Choroid plexus epithelial cell (primary cell): ENCODE measurements around the gene CEP131.

Experiments used
- DNase-seq: peaks from one replicate; pipeline ENCODE4 v3.0.0-alpha.2; 2010; ENCODE audit warnings: low read depth
- H3K4me3 ChIP-seq: 2 replicates; pipeline ENCODE4 v1.5.1; 2011; ENCODE audit warnings: low read depth, mild to moderate bottlenecking, control low read depth, low read length, moderate library complexity
- CTCF ChIP-seq: conservative IDR thresholded peaks from 2 replicates; pipeline ENCODE4 v1.5.1; 2011; ENCODE audit warnings: low read depth, mild to moderate bottlenecking, control low read depth, inconsistent platforms, low read length, moderate library complexity

The CEP131 gene

GRCh38 chr17:81258292-81258691 lies 35.5 kb upstream of the CEP131 start:
- H3K4me3 ChIP-seq = no peak overlapping the region
- TF ChIP-seq CTCF = no peak
- no peak for DNase-seq

- DNase-seq = no peak
- no peak overlapping the region for H3K4me3 ChIP-seq
- TF ChIP-seq CTCF = no peak
Observed at GRCh38 chr17:81257533-81257932, 34.8 kb upstream of the CEP131 start.

DNA sequence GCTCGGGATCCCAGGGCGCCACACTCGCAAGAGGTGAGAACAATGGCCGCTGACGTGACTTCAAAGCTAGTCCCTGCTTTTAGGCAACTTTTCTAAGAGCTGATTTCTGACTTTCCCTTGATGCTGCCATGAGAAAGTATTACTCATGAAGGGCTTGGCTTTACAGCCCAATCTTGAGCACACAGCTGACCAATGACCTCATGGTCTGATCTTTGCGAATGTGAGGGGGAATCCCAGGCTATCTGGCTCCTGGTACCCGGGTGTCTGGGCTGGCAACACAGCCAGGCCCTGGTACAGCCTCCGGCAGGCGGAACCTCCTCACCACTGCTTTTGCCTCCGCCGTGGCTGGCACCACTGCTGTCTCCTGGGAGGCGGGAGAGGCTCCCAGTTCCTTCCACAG lies 33.9 kb upstream of the CEP131 start:
- H3K4me3 ChIP-seq = no peak overlapping the region
- TF ChIP-seq CTCF = no peak
- peak; percentile 32 for DNase-seq

DNA sequence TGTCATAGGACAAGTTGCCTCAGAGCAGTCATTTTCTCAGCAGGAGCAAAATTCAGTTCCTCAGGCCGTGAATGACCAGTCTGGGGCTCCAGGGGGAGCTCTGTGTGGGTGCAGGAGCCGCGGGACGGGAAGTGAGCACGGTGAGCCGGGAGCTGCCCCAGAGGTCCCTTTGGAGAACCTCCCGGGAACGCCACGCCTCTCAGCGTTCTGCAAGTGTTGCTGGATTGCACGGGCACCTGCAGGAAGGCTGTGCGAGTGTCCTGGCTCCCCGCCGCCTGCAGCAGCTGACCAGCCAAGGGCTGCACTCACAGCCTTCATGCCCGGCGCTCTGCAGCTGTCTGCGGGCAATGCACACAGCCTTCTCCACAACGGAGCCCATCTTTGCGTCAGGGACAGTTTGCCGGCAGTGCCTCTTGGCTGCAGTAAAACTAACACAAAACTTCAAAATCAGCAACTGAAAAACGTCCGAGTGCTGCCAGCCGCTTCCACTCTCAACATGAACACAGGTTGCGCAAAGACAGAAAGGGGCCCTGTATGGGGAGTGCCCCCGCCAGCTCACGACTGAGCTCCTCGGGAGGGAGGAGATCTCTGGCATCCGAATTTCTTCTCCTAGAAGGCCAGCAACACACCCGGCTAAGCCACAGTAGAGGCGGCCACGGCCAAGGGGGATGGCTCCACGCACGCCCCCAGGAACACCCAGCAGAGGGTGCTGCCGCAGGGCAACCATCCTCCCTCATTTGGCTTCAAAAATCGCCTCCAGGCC lies 32.4 kb upstream of the CEP131 start:
- no peak overlapping the region for H3K4me3 ChIP-seq

GRCh38 chr17:81253358-81254131 lies 30.8 kb upstream of the CEP131 start:
- peak; percentile 55 for DNase-seq
- H3K4me3 ChIP-seq = no peak overlapping the region
- TF ChIP-seq CTCF = peak; percentile 83

More for the DNA sequence above, 32.4 kb upstream of the CEP131 start:
- TF ChIP-seq CTCF = peak; percentile 78
- peak; percentile 79 for DNase-seq

DNA sequence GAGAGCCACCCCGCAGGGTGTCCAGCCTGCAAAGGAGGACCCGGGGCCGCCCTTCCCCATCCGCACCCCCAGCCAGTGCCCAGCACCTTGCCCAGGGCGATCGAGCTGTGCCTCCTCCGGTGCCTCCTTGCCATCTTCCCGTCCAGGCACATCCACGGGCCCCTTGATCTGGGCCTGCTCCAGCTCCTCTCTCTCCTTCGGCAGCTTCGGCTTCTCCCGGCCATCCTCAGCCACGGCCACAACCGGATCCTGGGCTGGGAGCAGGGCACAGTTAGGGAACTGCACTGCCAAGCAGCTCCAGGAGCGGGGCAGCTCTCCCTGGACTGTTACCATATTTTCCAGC lies 30.2 kb upstream of the CEP131 start:
- TF ChIP-seq CTCF = no peak
- DNase-seq = no peak
- H3K4me3 ChIP-seq = no peak overlapping the region
